ENCODE measurements around the gene ZNF214.

- no peak for TF ChIP-seq CTCF (IDR thresholded peaks at IDR 0.05; ENCODE audit: low read length)
- no peak for TF ChIP-seq EZH2 (IDR thresholded peaks at IDR 0.05; ENCODE audit: borderline replicate concordance, low read length)
Observed at GRCh38 chr11:7056828-7057513, 36.8 kb upstream of the ZNF214 start.

Data from OCI-LY1 (cell line).